Neural cell (in vitro differentiated cells): ENCODE data around the gene MS4A1. TPM values are rescaled to one million over a fixed set of nuclear protein-coding genes. Genes with fewer than 3 reads are reported as not detected.

Source experiments
- H2AFZ ChIP-seq: fragments of 200-600, 300-800 bp; sonication (generic), shearing (Covaris generic); 2 replicates; pipeline ENCODE4 v1.6.0; 2014; ENCODE audit warnings: low read depth, mild to moderate bottlenecking, antibody characterized with exemption, low read length, moderate library complexity
- H3F3A ChIP-seq: fragments of 200-600 bp; shearing (Covaris generic); 2 replicates; pipeline ENCODE4 v1.6.1; 2016; ENCODE audit warnings: mild to moderate bottlenecking, moderate library complexity, mixed read lengths, antibody characterized with exemption, low read length; ENCODE audit not compliant: insufficient read depth, poor library complexity, severe bottlenecking
- H3K27ac ChIP-seq: fragments of 200-600, 300-800 bp; sonication (generic), shearing (Covaris generic); 2 replicates; pipeline ENCODE4 v1.5.1; 2014; ENCODE audit warnings: mild to moderate bottlenecking, low read length, moderate library complexity
- H3K27me3 ChIP-seq: fragments of 300-800, 200-600 bp; sonication (generic), shearing (Covaris generic); 2 replicates; pipeline ENCODE4 v1.6.0; 2014; ENCODE audit warnings: mild to moderate bottlenecking, low read depth, low read length, moderate library complexity; ENCODE audit not compliant: insufficient read depth
- H3K36me3 ChIP-seq: fragments of 300-800, 200-600 bp; sonication (generic), shearing (Covaris generic); 2 replicates; pipeline ENCODE4 v1.5.1; 2014; ENCODE audit warnings: mild to moderate bottlenecking, antibody characterized with exemption, low read length, moderate library complexity; ENCODE audit not compliant: insufficient read depth
- H3K4me2 ChIP-seq: fragments of 300-800, 200-600 bp; sonication (generic), shearing (Covaris generic); 2 replicates; pipeline ENCODE4 v1.6.0; 2014; ENCODE audit warnings: mild to moderate bottlenecking, low read length
- H3K4me3 ChIP-seq: fragments of 300-800, 200-600 bp; sonication (generic), shearing (Covaris generic); 2 replicates; pipeline ENCODE4 v1.5.1; 2014; ENCODE audit warnings: mild to moderate bottlenecking, low read length, moderate library complexity
- H3K79me2 ChIP-seq: fragments of 200-600 bp; shearing (Covaris generic); replicated peaks from 2 replicates; pipeline ENCODE4 v1.6.0; 2014; ENCODE audit warnings: mild to moderate bottlenecking, low read length, moderate library complexity; ENCODE audit not compliant: insufficient read depth
- H3K9ac ChIP-seq: fragments of 300-800, 200-600 bp; sonication (generic), shearing (Covaris generic); 2 replicates; pipeline ENCODE4 v1.6.1; 2016; ENCODE audit warnings: mild to moderate bottlenecking, low read length, mixed read lengths
- H3K9me2 ChIP-seq: fragments of 200-600 bp; shearing (Covaris generic); 2 replicates; pipeline ENCODE4 v1.6.1; 2016; ENCODE audit warnings: mild to moderate bottlenecking, low read length, mixed read lengths; ENCODE audit not compliant: insufficient read depth
- H3K9me3 ChIP-seq: fragments of 200-600, 300-800 bp; sonication (generic), shearing (Covaris generic); 2 replicates; pipeline ENCODE4 v1.6.1; 2016; ENCODE audit warnings: mild to moderate bottlenecking, mixed run types, low read length, moderate library complexity, mixed read lengths
- H4K20me1 ChIP-seq: fragments of 200-600 bp; shearing (Covaris generic); 2 replicates; pipeline ENCODE4 v1.6.1; 2016; ENCODE audit warnings: mild to moderate bottlenecking, mixed run types; ENCODE audit not compliant: insufficient read depth
- EP300 ChIP-seq: fragments of 450-650 bp; conservative IDR thresholded peaks from 2 replicates; pipeline ENCODE4 v1.6.1; 2014; ENCODE audit warnings: antibody characterized with exemption, mild to moderate bottlenecking, moderate library complexity; ENCODE audit not compliant: poor library complexity, severe bottlenecking
- EZH2 ChIP-seq: fragments of 200-600, 300-800 bp; shearing (Covaris generic), sonication (generic); IDR thresholded peaks from 2 replicates; pipeline ENCODE4 v1.6.1; 2014; ENCODE audit warnings: antibody characterized with exemption, low read length, borderline replicate concordance, mild to moderate bottlenecking; ENCODE audit not compliant: insufficient read depth, poor library complexity, severe bottlenecking
- MXI1 ChIP-seq: fragments of 450-650 bp; conservative IDR thresholded peaks from 2 replicates; pipeline ENCODE4 v1.6.1; 2014; ENCODE audit warnings: antibody characterized with exemption, mild to moderate bottlenecking; ENCODE audit not compliant: poor library complexity, severe bottlenecking
- POLR2AphosphoS5 ChIP-seq: IDR thresholded peaks from 2 replicates; pipeline ENCODE4 v1.6.1; 2012
- RAD21 ChIP-seq: fragments of 450-650 bp; conservative IDR thresholded peaks from 2 replicates; pipeline ENCODE4 v1.6.1; 2014; ENCODE audit warnings: antibody characterized with exemption, mild to moderate bottlenecking, moderate library complexity
- SMC3 ChIP-seq: fragments of 450-650 bp; conservative IDR thresholded peaks from 2 replicates; pipeline ENCODE4 v1.6.1; 2014; ENCODE audit warnings: antibody characterized with exemption, mild to moderate bottlenecking, moderate library complexity; ENCODE audit not compliant: poor library complexity
- TAF1 ChIP-seq: IDR thresholded peaks from 2 replicates; pipeline ENCODE4 v1.6.1; 2012; ENCODE audit warnings: low read depth
- polyA plus RNA-seq: library from polyadenylated mRNA; depleted of rRNA; stranded (reverse); fragments of >200 nt; gene quantifications from 2 replicates; pipeline ENCODE4 v1.2.3, GENCODE V29; 2014
- TF ChIP-seq, protein P1 (sequence below): fragments of 450-650 bp; IDR thresholded peaks from 2 replicates; pipeline ENCODE4 v1.5.1; 2014; ENCODE audit warnings: antibody characterized with exemption, mild to moderate bottlenecking, moderate library complexity; ENCODE audit not compliant: poor library complexity, severe bottlenecking
- TF ChIP-seq, protein P2 (sequence below): IDR thresholded peaks from 2 replicates; pipeline ENCODE4 v1.6.1; 2012; ENCODE audit warnings: borderline replicate concordance

The MS4A1 gene
- polyA plus RNA-seq, 1 donor from 2014 or later: not detected

- Histone ChIP-seq H3K4me3 (no peak overlapping the region), H3K9me2 (no peaks in the 10 kb centered on the region), H3K4me2 (no peak overlapping the region), H3K36me3 (no peaks in the 10 kb centered on the region), H4K20me1 (no peaks in the 10 kb centered on the region), H2AFZ (no peak overlapping the region), H3K27ac (no peak overlapping the region), H3K79me2 (no peaks in the 10 kb centered on the region), H3K9me3 (no peaks in the 10 kb centered on the region), H3K27me3 (no peaks in the 10 kb centered on the region), H3F3A (no peaks in the 10 kb centered on the region), H3K9ac (no peak overlapping the region)
- no peak for TF ChIP-seq SMC3
- TF ChIP-seq, protein P1, sequence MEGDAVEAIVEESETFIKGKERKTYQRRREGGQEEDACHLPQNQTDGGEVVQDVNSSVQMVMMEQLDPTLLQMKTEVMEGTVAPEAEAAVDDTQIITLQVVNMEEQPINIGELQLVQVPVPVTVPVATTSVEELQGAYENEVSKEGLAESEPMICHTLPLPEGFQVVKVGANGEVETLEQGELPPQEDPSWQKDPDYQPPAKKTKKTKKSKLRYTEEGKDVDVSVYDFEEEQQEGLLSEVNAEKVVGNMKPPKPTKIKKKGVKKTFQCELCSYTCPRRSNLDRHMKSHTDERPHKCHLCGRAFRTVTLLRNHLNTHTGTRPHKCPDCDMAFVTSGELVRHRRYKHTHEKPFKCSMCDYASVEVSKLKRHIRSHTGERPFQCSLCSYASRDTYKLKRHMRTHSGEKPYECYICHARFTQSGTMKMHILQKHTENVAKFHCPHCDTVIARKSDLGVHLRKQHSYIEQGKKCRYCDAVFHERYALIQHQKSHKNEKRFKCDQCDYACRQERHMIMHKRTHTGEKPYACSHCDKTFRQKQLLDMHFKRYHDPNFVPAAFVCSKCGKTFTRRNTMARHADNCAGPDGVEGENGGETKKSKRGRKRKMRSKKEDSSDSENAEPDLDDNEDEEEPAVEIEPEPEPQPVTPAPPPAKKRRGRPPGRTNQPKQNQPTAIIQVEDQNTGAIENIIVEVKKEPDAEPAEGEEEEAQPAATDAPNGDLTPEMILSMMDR: no peak
- TF ChIP-seq POLR2AphosphoS5: no peak
- TF ChIP-seq TAF1: no peak
- no peak for TF ChIP-seq EP300
- TF ChIP-seq RAD21: no peak
- no peak for TF ChIP-seq MXI1
- TF ChIP-seq, protein P2, sequence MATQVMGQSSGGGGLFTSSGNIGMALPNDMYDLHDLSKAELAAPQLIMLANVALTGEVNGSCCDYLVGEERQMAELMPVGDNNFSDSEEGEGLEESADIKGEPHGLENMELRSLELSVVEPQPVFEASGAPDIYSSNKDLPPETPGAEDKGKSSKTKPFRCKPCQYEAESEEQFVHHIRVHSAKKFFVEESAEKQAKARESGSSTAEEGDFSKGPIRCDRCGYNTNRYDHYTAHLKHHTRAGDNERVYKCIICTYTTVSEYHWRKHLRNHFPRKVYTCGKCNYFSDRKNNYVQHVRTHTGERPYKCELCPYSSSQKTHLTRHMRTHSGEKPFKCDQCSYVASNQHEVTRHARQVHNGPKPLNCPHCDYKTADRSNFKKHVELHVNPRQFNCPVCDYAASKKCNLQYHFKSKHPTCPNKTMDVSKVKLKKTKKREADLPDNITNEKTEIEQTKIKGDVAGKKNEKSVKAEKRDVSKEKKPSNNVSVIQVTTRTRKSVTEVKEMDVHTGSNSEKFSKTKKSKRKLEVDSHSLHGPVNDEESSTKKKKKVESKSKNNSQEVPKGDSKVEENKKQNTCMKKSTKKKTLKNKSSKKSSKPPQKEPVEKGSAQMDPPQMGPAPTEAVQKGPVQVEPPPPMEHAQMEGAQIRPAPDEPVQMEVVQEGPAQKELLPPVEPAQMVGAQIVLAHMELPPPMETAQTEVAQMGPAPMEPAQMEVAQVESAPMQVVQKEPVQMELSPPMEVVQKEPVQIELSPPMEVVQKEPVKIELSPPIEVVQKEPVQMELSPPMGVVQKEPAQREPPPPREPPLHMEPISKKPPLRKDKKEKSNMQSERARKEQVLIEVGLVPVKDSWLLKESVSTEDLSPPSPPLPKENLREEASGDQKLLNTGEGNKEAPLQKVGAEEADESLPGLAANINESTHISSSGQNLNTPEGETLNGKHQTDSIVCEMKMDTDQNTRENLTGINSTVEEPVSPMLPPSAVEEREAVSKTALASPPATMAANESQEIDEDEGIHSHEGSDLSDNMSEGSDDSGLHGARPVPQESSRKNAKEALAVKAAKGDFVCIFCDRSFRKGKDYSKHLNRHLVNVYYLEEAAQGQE: no peak
- no peak for TF ChIP-seq EZH2
Observed at GRCh38 chr11:60422609-60423008, 33.0 kb upstream of the MS4A1 start.

DNA sequence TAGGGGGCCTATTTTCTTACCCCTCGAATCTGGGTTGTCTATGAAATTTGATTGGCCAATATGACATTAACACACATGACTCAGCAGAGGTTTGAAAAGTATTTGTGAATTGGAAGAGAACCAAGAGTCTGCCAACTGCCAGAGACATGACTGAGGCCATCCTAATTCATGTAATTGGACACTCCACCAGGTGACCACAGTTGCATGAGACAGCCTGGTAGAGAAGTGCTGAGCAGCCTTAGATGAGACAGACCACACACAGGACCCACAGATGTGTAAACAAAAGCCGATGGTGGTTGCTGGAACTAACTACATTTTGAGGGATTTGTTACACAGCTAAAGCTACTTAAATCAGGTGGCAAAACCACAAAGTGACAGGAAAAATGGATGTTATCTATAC is 27.1 kb upstream of the MS4A1 start:
- Histone ChIP-seq H3K27ac (no peak overlapping the region), H3K9me2 (no peaks in the 10 kb centered on the region), H3K4me3 (no peak overlapping the region), H3F3A (no peaks in the 10 kb centered on the region), H3K27me3 (no peaks in the 10 kb centered on the region), H4K20me1 (no peaks in the 10 kb centered on the region), H3K4me2 (no peak overlapping the region), H3K9ac (no peak overlapping the region), H2AFZ (no peak overlapping the region), H3K79me2 (no peaks in the 10 kb centered on the region), H3K9me3 (no peaks in the 10 kb centered on the region), H3K36me3 (no peaks in the 10 kb centered on the region)
- no peak for TF ChIP-seq RAD21
- no peak for TF ChIP-seq EZH2
- TF ChIP-seq POLR2AphosphoS5: no peak
- no peak for TF ChIP-seq SMC3
- TF ChIP-seq, protein P1: no peak
- TF ChIP-seq MXI1: no peak
- TF ChIP-seq, protein P2: no peak
- no peak for TF ChIP-seq TAF1
- TF ChIP-seq EP300: no peak
